ENCODE data around the gene SLC38A8. TPM values are rescaled to one million over a fixed set of nuclear protein-coding genes. Genes with fewer than 3 reads are reported as not detected.

SLC38A8 gene
- total RNA-seq, 1 donor, result not detected

GRCh38 chr16:84069540-84069939 is 26.9 kb upstream of the SLC38A8 start:
- DNase-seq (ENCODE audit: low read depth in 2 of 3, low spot score in 2 of 3), result no peak

GRCh38 chr16:84068783-84069462 is 26.3 kb upstream of the SLC38A8 start:
- no peak for DNase-seq (ENCODE audit: low read depth in 2 of 3, low spot score in 2 of 3)

- no peak for DNase-seq (ENCODE audit: low read depth in 2 of 3, low spot score in 2 of 3)
Observed at GRCh38 chr16:84068041-84068440, 25.4 kb upstream of the SLC38A8 start.

GRCh38 chr16:84067640-84068039 is 25.0 kb upstream of the SLC38A8 start:
- DNase-seq (ENCODE audit: low read depth in 2 of 3, low spot score in 2 of 3), result no peak

- DNase-seq (ENCODE audit: low read depth in 2 of 3, low spot score in 2 of 3), result peak in 1 of 3 donors; percentile 61
Observed at GRCh38 chr16:84065536-84066132, 23.0 kb upstream of the SLC38A8 start.

GRCh38 chr16:84063980-84064379 is 21.4 kb upstream of the SLC38A8 start:
- no peak for DNase-seq (ENCODE audit: low read depth in 2 of 3, low spot score in 2 of 3)

- peak; percentile 22 to 57 (median 51) for DNase-seq (ENCODE audit: low read depth in 2 of 3, low spot score in 2 of 3)
Observed at GRCh38 chr16:84062734-84063640, 20.4 kb upstream of the SLC38A8 start.

GRCh38 chr16:84061236-84061819 is 18.7 kb upstream of the SLC38A8 start:
- no peak for DNase-seq (ENCODE audit: low read depth in 2 of 3, low spot score in 2 of 3)

GRCh38 chr16:84059946-84060901 is 17.6 kb upstream of the SLC38A8 start:
- DNase-seq (ENCODE audit: low read depth in 2 of 3, low spot score in 2 of 3), result no peak

GRCh38 chr16:84059111-84059510 is 16.5 kb upstream of the SLC38A8 start:
- no peak for DNase-seq (ENCODE audit: low read depth in 2 of 3, low spot score in 2 of 3)

- DNase-seq (ENCODE audit: low read depth in 2 of 3, low spot score in 2 of 3), result no peak
Observed at GRCh38 chr16:84058664-84059063, 16.1 kb upstream of the SLC38A8 start.

GRCh38 chr16:84058211-84058610 is 15.6 kb upstream of the SLC38A8 start:
- DNase-seq (ENCODE audit: low read depth in 2 of 3, low spot score in 2 of 3), result no peak

GRCh38 chr16:84056933-84057332 is 14.3 kb upstream of the SLC38A8 start:
- no peak for DNase-seq (ENCODE audit: low read depth in 2 of 3, low spot score in 2 of 3)

- DNase-seq (ENCODE audit: low read depth in 2 of 3, low spot score in 2 of 3), result no peak
Observed at GRCh38 chr16:84055801-84056634, 13.4 kb upstream of the SLC38A8 start.

GRCh38 chr16:84055366-84055765 is 12.8 kb upstream of the SLC38A8 start:
- no peak for DNase-seq (ENCODE audit: low read depth in 2 of 3, low spot score in 2 of 3)

GRCh38 chr16:84054916-84055315 is 12.3 kb upstream of the SLC38A8 start:
- DNase-seq (ENCODE audit: low read depth in 2 of 3, low spot score in 2 of 3), result no peak

- DNase-seq (ENCODE audit: low read depth in 2 of 3, low spot score in 2 of 3), result no peak
Observed at GRCh38 chr16:84054271-84054670, 11.7 kb upstream of the SLC38A8 start.

- DNase-seq (ENCODE audit: low read depth in 2 of 3, low spot score in 2 of 3), result no peak
Observed at GRCh38 chr16:84053237-84053636, 10.6 kb upstream of the SLC38A8 start.

GRCh38 chr16:84052071-84052622 is 9.6 kb upstream of the SLC38A8 start:
- no peak for DNase-seq (ENCODE audit: low read depth in 2 of 3, low spot score in 2 of 3)

Data from hematopoietic multipotent progenitor cell (in vitro differentiated cells).